GM19239 (cell line): ENCODE data around the gene METTL22.

Experiments
- DNase-seq: peaks from one replicate; pipeline ENCODE4 v3.0.0; 2011; ENCODE audit warnings: low spot score; ENCODE audit not compliant: insufficient read length
- FAIRE-seq: peaks from 2 replicates; lab custom pipeline; 2011; peaks lifted over from hg19 to GRCh38; lab: Jason Lieb, UNC

The METTL22 gene

DNA sequence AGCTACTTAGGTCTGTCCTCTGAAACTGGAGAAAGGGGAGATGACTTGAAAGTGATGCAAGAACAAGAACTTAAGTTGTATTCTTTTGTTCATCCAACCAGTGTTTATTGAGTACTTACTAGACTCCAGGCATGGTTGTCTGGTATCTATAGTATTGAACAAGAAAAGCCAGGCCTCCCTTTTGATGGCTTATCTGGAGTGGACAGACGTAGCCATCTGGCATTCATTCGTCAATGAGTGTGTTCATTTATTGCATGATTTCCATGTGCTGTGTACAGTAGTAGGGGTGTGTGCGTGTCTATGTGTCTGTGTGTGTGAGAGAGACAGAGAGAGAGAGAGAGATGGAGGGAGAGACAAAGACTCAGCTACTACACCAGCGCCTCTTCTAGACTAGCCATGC is 62.1 kb downstream of the METTL22 start:
- FAIRE-seq (no peak), DNase-seq (no peak)

DNA sequence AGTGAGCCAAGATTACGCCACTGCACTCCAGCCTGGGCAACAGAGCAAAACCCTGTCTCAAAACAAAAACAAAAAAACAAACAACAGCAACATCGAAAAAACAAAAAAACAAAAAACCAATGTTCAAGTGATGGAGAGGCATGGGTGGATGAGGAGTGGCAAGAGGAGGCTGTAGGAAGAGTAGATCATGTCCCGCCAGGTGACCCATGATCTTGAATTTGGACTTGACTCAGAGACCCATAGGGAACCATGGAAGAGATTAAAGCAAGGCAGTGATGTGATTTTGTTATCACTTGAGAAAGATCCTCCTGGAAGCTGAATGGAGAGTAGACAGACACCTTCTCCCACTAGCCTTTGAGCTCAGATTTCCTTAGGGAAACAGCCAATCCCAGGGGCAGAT is 64.1 kb downstream of the METTL22 start:
- no peak for FAIRE-seq
- no peak for DNase-seq

DNA sequence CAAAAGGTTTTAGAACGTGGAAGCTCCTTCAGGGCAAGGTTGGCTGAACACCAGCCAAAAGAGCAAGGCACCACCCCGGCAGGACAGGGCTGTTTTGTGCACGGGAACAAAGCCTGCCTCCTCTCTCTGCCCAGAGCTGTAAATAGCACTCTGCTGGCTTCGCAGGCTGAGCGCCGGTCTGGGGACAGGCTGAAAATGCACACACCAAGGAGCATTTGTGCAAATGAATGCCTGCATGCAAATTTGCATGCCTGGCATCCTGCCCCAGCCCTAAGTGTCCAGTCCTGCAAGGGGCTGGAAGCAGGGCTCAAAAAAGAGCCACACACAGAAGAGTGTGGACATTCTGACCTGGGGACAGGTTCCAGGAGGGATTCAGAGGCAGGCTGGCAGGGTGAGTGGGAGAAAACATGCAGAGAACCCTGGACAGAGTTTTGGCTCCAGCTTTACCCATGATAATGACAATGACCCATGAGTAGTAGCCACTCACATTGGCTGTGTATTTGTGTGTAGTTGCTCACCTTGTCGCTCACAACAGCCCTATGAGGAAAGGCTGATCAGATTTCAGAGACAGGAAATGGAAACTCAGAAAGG is 64.6 kb downstream of the METTL22 start:
- DNase-seq (no peak), FAIRE-seq (no peak)

GRCh38 chr16:8686879-8687278 is 65.4 kb downstream of the METTL22 start:
- no peak for FAIRE-seq
- DNase-seq, result no peak

- FAIRE-seq (no peak), DNase-seq (no peak)
Measured at GRCh38 chr16:8689686-8690085, 68.2 kb downstream of the METTL22 start.

- FAIRE-seq (no peak), DNase-seq (no peak)
Measured at GRCh38 chr16:8691728-8692127, 70.2 kb downstream of the METTL22 start.

DNA sequence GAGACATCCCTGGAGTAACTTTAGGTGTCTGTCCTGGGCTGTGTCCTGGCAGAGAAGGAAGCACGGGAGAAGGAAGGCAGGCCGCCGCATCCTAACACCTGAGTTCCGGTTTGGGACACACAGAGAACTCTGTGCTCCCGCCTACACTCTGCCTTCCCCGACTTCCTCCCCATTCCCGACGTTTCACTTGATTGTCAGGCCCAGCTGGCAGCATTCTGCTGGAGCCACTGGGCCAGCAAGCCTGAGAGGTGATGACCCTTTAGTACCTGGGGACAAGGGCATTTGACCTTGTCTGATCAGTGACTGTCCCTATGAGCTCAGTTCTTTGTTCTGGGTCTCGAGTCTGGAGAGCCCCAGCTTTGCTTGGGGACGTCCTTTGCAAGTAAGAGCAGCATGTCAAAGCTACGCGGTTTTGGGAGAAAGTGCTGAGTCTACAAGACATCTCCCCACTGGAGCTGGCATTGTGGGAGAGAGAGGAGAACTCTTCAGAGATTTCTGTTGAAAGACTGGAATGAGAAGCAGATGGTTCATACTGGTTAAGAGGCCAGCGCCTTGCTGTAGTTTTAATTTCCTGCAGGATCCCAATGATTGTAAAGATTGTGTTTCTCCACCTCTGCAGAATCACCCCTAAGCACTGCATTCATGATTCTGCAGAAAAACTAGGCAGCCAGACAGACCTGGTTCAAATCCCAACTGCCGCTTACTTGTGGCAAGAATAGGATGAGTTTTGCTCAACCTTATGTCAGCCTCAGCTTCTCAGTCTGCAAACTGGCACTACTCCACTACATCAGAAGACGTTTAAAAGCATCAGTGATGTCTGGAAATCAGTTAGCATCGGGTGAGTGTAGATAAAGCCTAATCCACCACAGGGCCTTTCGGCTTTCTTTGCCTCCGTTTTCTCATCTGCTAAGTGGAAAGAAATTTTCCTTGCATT is 73.6 kb downstream of the METTL22 start:
- FAIRE-seq (no peak), DNase-seq (no peak)

DNA sequence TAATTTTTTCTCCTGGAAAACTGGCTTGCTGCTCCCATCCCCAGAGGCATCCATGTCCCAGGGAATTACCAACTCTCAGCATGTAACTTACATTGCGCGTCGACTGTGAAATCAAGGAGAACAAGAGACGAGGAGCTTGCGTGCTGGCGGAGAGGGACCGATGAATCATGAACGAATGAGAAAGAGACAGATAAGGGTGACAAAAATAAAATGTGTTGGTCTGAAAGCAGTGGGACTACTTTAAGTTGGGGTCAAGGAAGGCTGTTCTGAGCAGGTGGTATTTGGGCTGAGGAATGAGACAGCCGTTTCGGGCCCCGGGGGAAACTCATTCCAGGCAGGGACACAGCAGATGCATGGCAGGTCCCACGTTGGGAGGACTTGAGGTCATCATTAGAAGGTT is 75.4 kb downstream of the METTL22 start:
- FAIRE-seq (no peak), DNase-seq (no peak)

DNA sequence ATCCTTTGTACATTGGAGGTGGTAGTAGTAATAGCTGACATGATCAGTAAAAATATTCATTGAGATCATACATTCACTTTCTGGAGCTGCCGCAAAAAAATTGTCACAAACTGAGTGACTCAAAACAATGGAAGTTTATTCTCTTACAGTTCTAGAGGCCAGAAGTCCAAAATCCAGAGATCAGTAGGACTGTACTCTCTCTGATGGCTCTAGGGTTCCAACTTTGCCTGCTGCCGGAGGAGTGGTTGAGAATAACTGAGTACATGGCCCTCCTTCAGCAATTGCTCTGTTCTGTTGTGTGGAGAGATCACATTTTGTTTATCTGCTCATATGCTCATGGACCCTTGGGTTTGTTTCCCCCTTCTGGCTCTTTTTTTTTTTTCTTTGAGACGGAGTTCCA is 76.5 kb downstream of the METTL22 start:
- FAIRE-seq (no peak), DNase-seq (no peak)
